HEK293 (cell line): Measurements from ENCODE around the gene TH.
A peak's percentile ranks its signal among the peaks of the same experiment; 100 is the strongest.

Experiments used
- CTCF ChIA-PET: fragments of 350-600 bp; formaldehyde crosslinking; extraction: SDS; loops from one replicate; lab custom pipeline; 2021; ENCODE audit warnings: antibody characterized with exemption; lab: Yijun Ruan, JAX
- POLR2A ChIA-PET: fragments of 300-600 bp; formaldehyde crosslinking; extraction: SDS; loops from one replicate; lab custom pipeline; 2020; ENCODE audit warnings: antibody characterized with exemption, inconsistent platforms; lab: Yijun Ruan, JAX
- H3K27ac ChIP-seq: fragments of 200-500 bp; sonication (Bioruptor generic); 2 replicates; pipeline ENCODE4 v1.5.1; 2014; ENCODE audit warnings: low read depth, low read length, control low read depth, inconsistent platforms; ENCODE audit errors: extremely low read depth
- H3K36me3 ChIP-seq, 2 experiments: fragments of 200-500 bp in 1 of 2; sonication (Bioruptor generic) in 1 of 2; 1 replicate in 1 of 2; 2 replicates in 1 of 2; pipeline ENCODE4 v1.5.1; 2014 to 2017; ENCODE audit warnings: inconsistent platforms in 2 of 2, low read length in 2 of 2; ENCODE audit not compliant: control insufficient read depth in 2 of 2, insufficient read depth in 1 of 2
- H3K4me1 ChIP-seq: fragments of 200-500 bp; sonication (Bioruptor generic); 2 replicates; pipeline ENCODE4 v1.5.1; 2014; ENCODE audit warnings: mild to moderate bottlenecking, low read length, inconsistent platforms; ENCODE audit not compliant: control insufficient read depth, insufficient read depth
- H3K4me3 ChIP-seq: 2 replicates; pipeline ENCODE4 v1.5.1; 2011; ENCODE audit warnings: low read depth, mild to moderate bottlenecking, control low read depth, low read length, moderate library complexity
- H3K9me3 ChIP-seq: fragments of 200-500 bp; sonication (Bioruptor generic); 2 replicates; pipeline ENCODE4 v1.5.1; 2014; ENCODE audit warnings: low read depth, low read length, inconsistent platforms; ENCODE audit not compliant: control insufficient read depth, insufficient read depth
- GLIS2 ChIP-seq: fragments of 450-650 bp; formaldehyde crosslinking; IDR thresholded peaks from 2 replicates; pipeline ENCODE4 v1.5.1; 2016; ENCODE audit warnings: missing biosample characterization, missing genetic modification characterization
- PATZ1 ChIP-seq: fragments of 450-650 bp; formaldehyde crosslinking; IDR thresholded peaks from 2 replicates; pipeline ENCODE4 v1.5.1; 2016; ENCODE audit warnings: missing biosample characterization, missing genetic modification characterization
- PRDM10 ChIP-seq: fragments of 450-650 bp; formaldehyde crosslinking; IDR thresholded peaks from 2 replicates; pipeline ENCODE4 v1.5.1; 2016; ENCODE audit warnings: missing biosample characterization, missing genetic modification characterization
- SP7 ChIP-seq: fragments of 450-650 bp; formaldehyde crosslinking; IDR thresholded peaks from 2 replicates; pipeline ENCODE4 v1.5.1; 2016; ENCODE audit warnings: missing biosample characterization, missing genetic modification characterization
- ZBTB6 ChIP-seq: fragments of 450-650 bp; formaldehyde crosslinking; IDR thresholded peaks from 2 replicates; pipeline ENCODE4 v1.5.1; 2017; ENCODE audit warnings: missing biosample characterization, missing genetic modification characterization
- ZNF112 ChIP-seq: fragments of 450-650 bp; formaldehyde crosslinking; IDR thresholded peaks from 2 replicates; pipeline ENCODE4 v1.5.0; 2017; ENCODE audit warnings: missing biosample characterization, missing genetic modification characterization
- ZNF248 ChIP-seq: fragments of 450-650 bp; formaldehyde crosslinking; IDR thresholded peaks from 2 replicates; pipeline ENCODE4 v1.5.1; 2017; ENCODE audit warnings: missing biosample characterization, missing genetic modification characterization
- ZNF416 ChIP-seq: fragments of 450-650 bp; formaldehyde crosslinking; IDR thresholded peaks from 2 replicates; pipeline ENCODE4 v1.5.1; 2016; ENCODE audit warnings: missing biosample characterization, missing genetic modification characterization
- ZNF433 ChIP-seq: fragments of 450-650 bp; formaldehyde crosslinking; IDR thresholded peaks from 2 replicates; pipeline ENCODE4 v1.5.1; 2016; ENCODE audit warnings: missing biosample characterization, missing genetic modification characterization, low read depth
- ZNF585B ChIP-seq: fragments of 450-650 bp; formaldehyde crosslinking; IDR thresholded peaks from 2 replicates; pipeline ENCODE4 v1.5.1; 2016; ENCODE audit warnings: missing biosample characterization, missing genetic modification characterization
- ZNF623 ChIP-seq: fragments of 450-650 bp; formaldehyde crosslinking; IDR thresholded peaks from 2 replicates; pipeline ENCODE4 v1.5.1; 2016; ENCODE audit warnings: missing biosample characterization, missing genetic modification characterization
- ZNF76 ChIP-seq: fragments of 450-650 bp; formaldehyde crosslinking; IDR thresholded peaks from 2 replicates; pipeline ENCODE4; 2016; ENCODE audit warnings: low read depth, missing biosample characterization, missing genetic modification characterization, borderline replicate concordance
- ZNF792 ChIP-seq: fragments of 450-650 bp; formaldehyde crosslinking; IDR thresholded peaks from 2 replicates; pipeline ENCODE4 v1.5.1; 2016; ENCODE audit warnings: missing biosample characterization, missing genetic modification characterization
- ZSCAN5A ChIP-seq: fragments of 450-650 bp; formaldehyde crosslinking; IDR thresholded peaks from 2 replicates; pipeline ENCODE4 v1.5.1; 2016; ENCODE audit warnings: missing biosample characterization, missing genetic modification characterization

Gene TH

GRCh38 chr11:2136209-2136951 lies 35.2 kb downstream of the TH start:
- no peak for TF ChIP-seq ZNF248 (tag by site-specific recombination)
- peak; percentile 40; the same call in 1 of the 2 replicates for TF ChIP-seq PRDM10
- H3K36me3 ChIP-seq = peaks cover 0 to 6% of the 10 kb centered on the region in 2 experiments; a peak in 1 of 3 replicates

GRCh38 chr11:2135648-2136201 lies 35.9 kb downstream of the TH start:
- no peak overlapping the region for H3K27ac ChIP-seq
- peaks cover 0 to 9% of the 10 kb centered on the region in 2 experiments; a peak in 1 of 3 replicates for H3K36me3 ChIP-seq
- no peak for TF ChIP-seq ZNF792 (tag by site-specific recombination)
- peak; percentile 27; the same call in 1 of the 2 replicates for TF ChIP-seq GLIS2
- TF ChIP-seq, all 188 proteins: peak for 1
- no peak overlapping the region for H3K4me3 ChIP-seq
- H3K4me1 ChIP-seq = no peaks in the 10 kb centered on the region
- H3K9me3 ChIP-seq = no peaks in the 10 kb centered on the region
- ChIA-PET CTCF (interaction anchor here (0.6 to 1.6 kb wide), 3 partner anchors 13 to 508 kb away, joined by 3 to 4 read pairs (median 3); no protein-coding TSS in a partner anchor), POLR2A (no interaction called here)

More at GRCh38 chr11:2136209-2136951, 35.2 kb downstream of the TH start:
- CTCF ChIA-PET = interaction anchor here (0.6 to 1.6 kb wide), 3 partner anchors 15 to 303 kb away, joined by 3 to 6 read pairs (median 3); no protein-coding TSS in a partner anchor
- Histone ChIP-seq H3K4me3 (no peak overlapping the region), H3K27ac (no peak overlapping the region), H3K9me3 (no peaks in the 10 kb centered on the region), H3K4me1 (no peaks in the 10 kb centered on the region)
- POLR2A ChIA-PET = interaction anchor here (0.5 to 0.9 kb wide), 2 partner anchors 264 to 802 kb away, joined by 3 read pairs; partner anchors contain the start of gene TSSC4

GRCh38 chr11:2135018-2135569 lies 36.5 kb downstream of the TH start:
- ChIA-PET POLR2A (no interaction called here), CTCF (interaction anchor here (0.6 to 1.1 kb wide), 2 partner anchors 14 to 507 kb away, joined by 3 to 4 read pairs; no protein-coding TSS in a partner anchor)
- Histone ChIP-seq H3K9me3 (no peaks in the 10 kb centered on the region), H3K36me3 (peaks cover 0 to 9% of the 10 kb centered on the region in 2 experiments; a peak in 1 of 3 replicates), H3K4me3 (no peak overlapping the region), H3K27ac (no peak overlapping the region), H3K4me1 (no peaks in the 10 kb centered on the region)
- TF ChIP-seq ZNF585B (tag by site-specific recombination) (no peak), ZSCAN5A (no peak), ZNF433 (no peak), ZNF623 (no peak), ZBTB6 (tag by site-specific recombination) (no peak), ZNF416 (tag by site-specific recombination) (no peak), ZNF112 (no peak), SP7 (tag by site-specific recombination) (no peak), PATZ1 (tag by site-specific recombination) (no peak), ZNF76 (tag by site-specific recombination) (no peak)
